ENCODE results near the gene ATP6V1G3.

- TF ChIP-seq POLR2AphosphoS5 (IDR thresholded peaks at IDR 0.05) (no peak), POLR2A (IDR thresholded peaks at IDR 0.05) (no peak), CTCF (IDR thresholded peaks at IDR 0.05) (no peak)
Measured at GRCh38 chr1:198541737-198542136, 1.3 kb upstream of the ATP6V1G3 start.
